ENCODE data around the gene TAF4B. TPM values are rescaled to one million over a fixed set of nuclear protein-coding genes. Genes with fewer than 3 reads are reported as not detected.

The TAF4B gene
- total and polyA plus RNA-seq, 4 donors: 0.10 to 4.3 (median 0.30) TPM

DNA sequence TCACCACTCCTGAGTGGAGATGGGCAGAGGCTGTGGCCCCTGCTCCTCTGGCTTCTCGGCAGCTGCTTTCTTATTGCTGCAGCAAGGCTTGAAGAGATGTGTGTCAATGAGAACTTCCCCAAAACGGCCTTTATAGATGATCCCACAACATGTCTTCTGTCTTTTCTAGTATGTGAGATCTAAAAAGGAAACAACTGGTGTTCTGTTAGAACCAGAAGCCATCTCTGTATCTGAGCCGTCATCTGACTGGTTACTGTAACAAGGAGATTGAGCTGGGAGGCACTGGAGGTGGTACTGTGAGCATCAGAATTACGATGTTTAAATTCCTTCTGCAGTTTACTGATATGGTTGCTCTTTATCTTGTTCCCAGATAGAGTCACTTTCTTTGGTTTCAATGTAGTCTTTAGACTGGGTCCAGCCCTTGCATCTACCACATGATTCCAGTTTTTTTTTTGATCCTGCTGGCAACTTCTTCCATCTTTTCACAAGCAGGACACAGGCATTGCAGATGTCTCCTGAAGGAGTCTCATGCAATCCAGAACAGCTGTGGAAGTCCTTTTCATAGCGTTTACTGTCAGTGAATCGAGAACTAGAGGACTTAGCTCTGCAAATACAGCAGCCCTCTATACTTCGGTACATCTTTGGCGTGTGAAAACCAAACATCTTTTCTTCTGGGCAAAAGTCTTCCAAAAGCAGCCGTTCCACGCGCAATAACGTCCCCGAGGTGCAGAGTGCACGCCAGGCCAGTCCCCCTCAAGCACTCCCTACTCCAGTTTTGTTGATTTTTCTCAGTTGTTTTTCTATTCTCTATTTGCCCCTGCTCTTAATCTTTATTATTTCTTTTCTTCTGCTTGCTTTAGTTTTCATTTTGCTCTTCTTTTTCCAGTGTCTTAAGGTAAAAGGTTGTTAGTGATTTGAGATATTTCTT lies 29.7 kb downstream of the TAF4B start:
- H3K9ac ChIP-seq (ENCODE audit: low read depth in 1 of 2, low read length in 2 of 2): no peak overlapping the region
- no peaks in the 10 kb centered on the region for H3K4me1 ChIP-seq (ENCODE audit: control insufficient read depth in 4 of 4, insufficient read depth in 4 of 4, low read length in 3 of 4)
- H3K36me3 ChIP-seq (ENCODE audit: control insufficient read depth in 4 of 4, insufficient read depth in 3 of 4, low read depth in 1 of 4, low read length in 3 of 4): no peaks in the 10 kb centered on the region
- H3K9me3 ChIP-seq (ENCODE audit: control insufficient read depth in 4 of 4, low read length in 3 of 4): no peaks in the 10 kb centered on the region
- H3K4me3 ChIP-seq (ENCODE audit: low read depth in 1 of 3, low read length in 3 of 3): no peak overlapping the region
- TF ChIP-seq CTCF (IDR thresholded peaks at IDR 0.05; ENCODE audit: low read depth, low read length, missing input control) (no peak), HNF4A (conservative IDR thresholded peaks at IDR 0.05) (no peak), FOXA1 (IDR thresholded peaks at IDR 0.05) (no peak), RXRA (IDR thresholded peaks at IDR 0.05) (no peak), NR2F2 (IDR thresholded peaks at IDR 0.05) (no peak), JUND (IDR thresholded peaks at IDR 0.05) (no peak), ZBTB33 (IDR thresholded peaks at IDR 0.05) (no peak), EGR1 (IDR thresholded peaks at IDR 0.05; ENCODE audit: low read depth in 2 of 2) (no peak), RAD21 (IDR thresholded peaks at IDR 0.05) (no peak), SP1 (IDR thresholded peaks at IDR 0.05) (no peak), YY1 (IDR thresholded peaks at IDR 0.05) (no peak)
- TF ChIP-seq, protein P1, sequence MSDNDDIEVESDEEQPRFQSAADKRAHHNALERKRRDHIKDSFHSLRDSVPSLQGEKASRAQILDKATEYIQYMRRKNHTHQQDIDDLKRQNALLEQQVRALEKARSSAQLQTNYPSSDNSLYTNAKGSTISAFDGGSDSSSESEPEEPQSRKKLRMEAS (IDR thresholded peaks at IDR 0.05): no peak
- whole genome bisulfite sequencing: 64% methylated on average over 14 of the region's 14 CpGs
- H3K27me3 ChIP-seq (ENCODE audit: control insufficient read depth in 4 of 4, insufficient read depth in 4 of 4, low read length in 3 of 4): no peaks in the 10 kb centered on the region
- no peak for DNase-seq (ENCODE audit: low spot score)
- H3K27ac ChIP-seq (ENCODE audit: low read depth in 1 of 2, low read length in 2 of 2): no peak overlapping the region

DNA sequence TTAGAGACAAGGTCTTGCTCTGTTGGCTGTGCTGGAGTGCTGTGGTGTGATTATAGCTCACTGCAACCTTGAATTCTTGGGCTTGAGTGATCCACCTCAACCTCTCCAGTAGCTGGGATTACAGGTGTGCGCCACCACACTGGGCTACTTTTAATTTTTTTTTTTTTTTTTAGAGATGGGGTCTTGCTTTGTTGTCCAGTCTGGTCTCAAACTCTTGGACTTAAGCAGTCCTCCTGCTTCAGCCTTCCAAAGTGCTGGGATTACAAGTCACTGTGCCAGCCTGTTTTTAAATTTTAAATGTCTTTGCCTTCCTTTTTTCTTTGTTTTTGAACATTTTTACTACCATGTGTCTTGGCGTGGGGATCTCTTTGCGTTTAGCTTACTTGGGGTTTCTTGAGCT lies 32.5 kb downstream of the TAF4B start:
- H3K36me3 ChIP-seq (ENCODE audit: control insufficient read depth in 4 of 4, insufficient read depth in 3 of 4, low read depth in 1 of 4, low read length in 3 of 4): no peaks in the 10 kb centered on the region
- no peak overlapping the region for H3K4me3 ChIP-seq (ENCODE audit: low read depth in 1 of 3, low read length in 3 of 3)
- no peak overlapping the region for H3K27ac ChIP-seq (ENCODE audit: low read depth in 1 of 2, low read length in 2 of 2)
- DNase-seq (ENCODE audit: low spot score): no peak
- no peaks in the 10 kb centered on the region for H3K9me3 ChIP-seq (ENCODE audit: control insufficient read depth in 4 of 4, low read length in 3 of 4)
- H3K27me3 ChIP-seq (ENCODE audit: control insufficient read depth in 4 of 4, insufficient read depth in 4 of 4, low read length in 3 of 4): no peaks in the 10 kb centered on the region
- 94% methylated on average over 3 of the region's 3 CpGs for whole genome bisulfite sequencing
- no peak overlapping the region for H3K9ac ChIP-seq (ENCODE audit: low read depth in 1 of 2, low read length in 2 of 2)
- no peaks in the 10 kb centered on the region for H3K4me1 ChIP-seq (ENCODE audit: control insufficient read depth in 4 of 4, insufficient read depth in 4 of 4, low read length in 3 of 4)
- no peak for TF ChIP-seq HNF4A (conservative IDR thresholded peaks at IDR 0.05)
- TF ChIP-seq HNF4G (IDR thresholded peaks at IDR 0.05): no peak
- TF ChIP-seq SP1 (IDR thresholded peaks at IDR 0.05): no peak
- no peak for TF ChIP-seq FOXA1 (IDR thresholded peaks at IDR 0.05)
- TF ChIP-seq RAD21 (IDR thresholded peaks at IDR 0.05): no peak
- no peak for TF ChIP-seq TAF1 (conservative IDR thresholded peaks at IDR 0.05)
- TF ChIP-seq, protein P2, sequence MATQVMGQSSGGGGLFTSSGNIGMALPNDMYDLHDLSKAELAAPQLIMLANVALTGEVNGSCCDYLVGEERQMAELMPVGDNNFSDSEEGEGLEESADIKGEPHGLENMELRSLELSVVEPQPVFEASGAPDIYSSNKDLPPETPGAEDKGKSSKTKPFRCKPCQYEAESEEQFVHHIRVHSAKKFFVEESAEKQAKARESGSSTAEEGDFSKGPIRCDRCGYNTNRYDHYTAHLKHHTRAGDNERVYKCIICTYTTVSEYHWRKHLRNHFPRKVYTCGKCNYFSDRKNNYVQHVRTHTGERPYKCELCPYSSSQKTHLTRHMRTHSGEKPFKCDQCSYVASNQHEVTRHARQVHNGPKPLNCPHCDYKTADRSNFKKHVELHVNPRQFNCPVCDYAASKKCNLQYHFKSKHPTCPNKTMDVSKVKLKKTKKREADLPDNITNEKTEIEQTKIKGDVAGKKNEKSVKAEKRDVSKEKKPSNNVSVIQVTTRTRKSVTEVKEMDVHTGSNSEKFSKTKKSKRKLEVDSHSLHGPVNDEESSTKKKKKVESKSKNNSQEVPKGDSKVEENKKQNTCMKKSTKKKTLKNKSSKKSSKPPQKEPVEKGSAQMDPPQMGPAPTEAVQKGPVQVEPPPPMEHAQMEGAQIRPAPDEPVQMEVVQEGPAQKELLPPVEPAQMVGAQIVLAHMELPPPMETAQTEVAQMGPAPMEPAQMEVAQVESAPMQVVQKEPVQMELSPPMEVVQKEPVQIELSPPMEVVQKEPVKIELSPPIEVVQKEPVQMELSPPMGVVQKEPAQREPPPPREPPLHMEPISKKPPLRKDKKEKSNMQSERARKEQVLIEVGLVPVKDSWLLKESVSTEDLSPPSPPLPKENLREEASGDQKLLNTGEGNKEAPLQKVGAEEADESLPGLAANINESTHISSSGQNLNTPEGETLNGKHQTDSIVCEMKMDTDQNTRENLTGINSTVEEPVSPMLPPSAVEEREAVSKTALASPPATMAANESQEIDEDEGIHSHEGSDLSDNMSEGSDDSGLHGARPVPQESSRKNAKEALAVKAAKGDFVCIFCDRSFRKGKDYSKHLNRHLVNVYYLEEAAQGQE (IDR thresholded peaks at IDR 0.05): no peak
- no peak for TF ChIP-seq FOXA2 (IDR thresholded peaks at IDR 0.05)
- no peak for TF ChIP-seq NR2F2 (IDR thresholded peaks at IDR 0.05)
- no peak for TF ChIP-seq JUND (IDR thresholded peaks at IDR 0.05)
- no peak for TF ChIP-seq ZBTB33 (IDR thresholded peaks at IDR 0.05)
- no peak for TF ChIP-seq EGR1 (IDR thresholded peaks at IDR 0.05; ENCODE audit: low read depth in 2 of 2)
- TF ChIP-seq, protein P1 (IDR thresholded peaks at IDR 0.05): no peak
- no peak for TF ChIP-seq GABPA (IDR thresholded peaks at IDR 0.05 in 1 of 2, conservative IDR thresholded peaks at IDR 0.05 in 1 of 2)
- no peak for TF ChIP-seq RXRA (IDR thresholded peaks at IDR 0.05)
- TF ChIP-seq YY1 (IDR thresholded peaks at IDR 0.05): no peak
- TF ChIP-seq, protein P3, sequence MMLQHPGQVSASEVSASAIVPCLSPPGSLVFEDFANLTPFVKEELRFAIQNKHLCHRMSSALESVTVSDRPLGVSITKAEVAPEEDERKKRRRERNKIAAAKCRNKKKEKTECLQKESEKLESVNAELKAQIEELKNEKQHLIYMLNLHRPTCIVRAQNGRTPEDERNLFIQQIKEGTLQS (IDR thresholded peaks at IDR 0.05): no peak
